ENCODE results near the gene AGR3.

The AGR3 gene

DNA sequence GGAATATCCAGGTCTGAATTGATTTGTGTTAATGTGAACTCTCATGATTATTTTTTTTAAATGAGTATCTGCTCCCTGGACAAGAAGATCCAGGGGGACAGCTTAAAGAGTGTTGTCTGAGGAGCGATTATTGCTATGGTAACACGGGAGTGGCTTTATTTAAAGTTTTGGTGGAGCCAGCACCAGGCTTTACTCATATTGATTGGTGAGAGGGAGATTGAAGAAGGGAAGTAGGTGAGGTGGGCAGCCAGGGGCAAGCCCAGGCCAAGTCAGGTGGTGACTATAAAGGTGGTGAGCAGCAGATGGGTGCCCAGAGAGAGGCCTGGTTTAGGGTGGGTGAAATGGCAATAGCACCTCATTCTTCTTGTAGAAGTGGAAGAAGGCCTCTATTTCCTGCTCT, 66.8 kb downstream of the AGR3 start:
- TF ChIP-seq, protein P1, sequence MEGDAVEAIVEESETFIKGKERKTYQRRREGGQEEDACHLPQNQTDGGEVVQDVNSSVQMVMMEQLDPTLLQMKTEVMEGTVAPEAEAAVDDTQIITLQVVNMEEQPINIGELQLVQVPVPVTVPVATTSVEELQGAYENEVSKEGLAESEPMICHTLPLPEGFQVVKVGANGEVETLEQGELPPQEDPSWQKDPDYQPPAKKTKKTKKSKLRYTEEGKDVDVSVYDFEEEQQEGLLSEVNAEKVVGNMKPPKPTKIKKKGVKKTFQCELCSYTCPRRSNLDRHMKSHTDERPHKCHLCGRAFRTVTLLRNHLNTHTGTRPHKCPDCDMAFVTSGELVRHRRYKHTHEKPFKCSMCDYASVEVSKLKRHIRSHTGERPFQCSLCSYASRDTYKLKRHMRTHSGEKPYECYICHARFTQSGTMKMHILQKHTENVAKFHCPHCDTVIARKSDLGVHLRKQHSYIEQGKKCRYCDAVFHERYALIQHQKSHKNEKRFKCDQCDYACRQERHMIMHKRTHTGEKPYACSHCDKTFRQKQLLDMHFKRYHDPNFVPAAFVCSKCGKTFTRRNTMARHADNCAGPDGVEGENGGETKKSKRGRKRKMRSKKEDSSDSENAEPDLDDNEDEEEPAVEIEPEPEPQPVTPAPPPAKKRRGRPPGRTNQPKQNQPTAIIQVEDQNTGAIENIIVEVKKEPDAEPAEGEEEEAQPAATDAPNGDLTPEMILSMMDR (IDR thresholded peaks at IDR 0.05; ENCODE audit: insufficient read depth, low read length, poor library complexity, severe bottlenecking), result no peak
- Histone ChIP-seq H3K27me3 (replicated peaks; ENCODE audit: control insufficient read depth, insufficient read depth, low read length) (no peaks in the 10 kb centered on the region), H3K4me3 (replicated peaks; ENCODE audit: low read depth, low read length) (no peak overlapping the region), H3K36me3 (ENCODE audit: control insufficient read depth, insufficient read depth, low read length) (no peaks in the 10 kb centered on the region)
- DNase-seq (ENCODE audit: extremely low read depth, insufficient read length), result no peak

DNA sequence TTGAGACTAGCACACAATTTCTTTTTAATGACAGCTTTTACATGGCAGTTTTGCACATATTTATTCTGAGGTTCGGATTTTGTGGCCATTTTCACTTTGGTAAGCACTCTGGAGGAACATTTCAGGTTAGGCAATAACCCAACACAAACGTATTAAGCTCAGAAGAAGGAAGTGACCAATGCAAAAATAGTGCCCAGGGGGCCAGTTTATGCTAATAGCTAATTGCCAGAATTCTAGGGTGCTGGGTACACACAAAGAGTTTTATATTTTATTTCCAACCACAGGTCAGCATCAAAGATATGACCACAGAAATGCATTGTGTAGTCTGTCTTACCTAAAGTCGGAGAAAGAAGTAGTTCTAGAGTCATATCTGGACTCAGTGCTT, 68.6 kb downstream of the AGR3 start:
- TF ChIP-seq, protein P1 (IDR thresholded peaks at IDR 0.05; ENCODE audit: insufficient read depth, low read length, poor library complexity, severe bottlenecking), result no peak
- no peak for DNase-seq (ENCODE audit: extremely low read depth, insufficient read length)
- Histone ChIP-seq H3K4me3 (replicated peaks; ENCODE audit: low read depth, low read length) (no peak overlapping the region), H3K27me3 (replicated peaks; ENCODE audit: control insufficient read depth, insufficient read depth, low read length) (no peaks in the 10 kb centered on the region), H3K36me3 (ENCODE audit: control insufficient read depth, insufficient read depth, low read length) (no peaks in the 10 kb centered on the region)

DNA sequence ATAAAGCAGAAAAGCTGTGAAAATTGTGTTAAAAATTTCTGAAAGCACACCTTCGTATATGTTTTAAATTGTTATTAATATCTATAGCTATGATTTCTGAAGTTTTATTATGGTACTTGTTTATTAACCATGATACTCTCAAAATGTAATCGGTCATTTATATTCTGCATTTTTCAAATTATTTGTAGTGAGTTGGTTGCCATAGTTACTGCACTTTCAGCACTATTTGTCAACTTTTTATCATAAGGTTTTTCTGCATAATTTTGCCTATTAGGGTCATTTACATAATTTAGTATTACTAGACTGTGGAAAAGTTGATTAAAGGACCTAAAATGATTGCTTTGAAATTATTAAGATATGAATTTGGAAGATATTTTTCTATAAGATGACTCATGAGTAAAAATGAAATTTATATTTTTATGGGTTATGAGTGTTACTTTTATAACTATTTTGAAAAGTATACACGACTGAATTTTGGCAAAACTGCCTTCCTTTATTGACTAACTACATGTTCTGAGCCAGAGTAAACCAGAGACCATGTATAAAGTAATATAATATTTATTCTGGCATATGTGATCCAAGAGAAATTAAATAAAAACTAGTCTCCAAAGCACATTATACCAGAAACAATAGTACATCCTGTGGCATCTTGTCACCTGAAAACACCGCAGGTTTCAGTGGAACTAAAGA, 69.1 kb downstream of the AGR3 start:
- TF ChIP-seq, protein P1 (IDR thresholded peaks at IDR 0.05; ENCODE audit: insufficient read depth, low read length, poor library complexity, severe bottlenecking), result no peak
- H3K27me3 ChIP-seq (replicated peaks; ENCODE audit: control insufficient read depth, insufficient read depth, low read length), result no peaks in the 10 kb centered on the region
- no peaks in the 10 kb centered on the region for H3K36me3 ChIP-seq (ENCODE audit: control insufficient read depth, insufficient read depth, low read length)
- no peak overlapping the region for H3K4me3 ChIP-seq (replicated peaks; ENCODE audit: low read depth, low read length)
- DNase-seq (ENCODE audit: extremely low read depth, insufficient read length), result no peak

DNA sequence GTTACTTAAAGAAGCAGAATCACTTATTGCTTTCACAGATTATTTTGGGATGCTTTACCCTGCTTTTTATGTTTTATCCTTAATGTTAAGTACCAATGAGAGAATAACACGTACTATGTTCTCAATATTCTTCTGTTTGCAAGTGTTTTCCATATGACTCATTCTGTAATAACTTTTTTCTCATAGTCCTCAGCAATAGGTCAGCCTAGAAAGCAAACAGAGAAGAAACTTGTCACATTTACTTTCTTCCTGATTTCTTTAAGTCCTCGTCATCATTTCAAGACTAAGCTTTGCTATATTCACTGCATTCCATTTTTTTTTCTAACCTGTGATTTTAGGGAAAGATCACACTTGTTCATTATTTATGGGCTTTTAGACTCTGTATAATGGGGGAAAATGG, 70.2 kb downstream of the AGR3 start:
- no peaks in the 10 kb centered on the region for H3K27me3 ChIP-seq (replicated peaks; ENCODE audit: control insufficient read depth, insufficient read depth, low read length)
- DNase-seq (ENCODE audit: extremely low read depth, insufficient read length), result no peak
- no peaks in the 10 kb centered on the region for H3K36me3 ChIP-seq (ENCODE audit: control insufficient read depth, insufficient read depth, low read length)
- no peak overlapping the region for H3K4me3 ChIP-seq (replicated peaks; ENCODE audit: low read depth, low read length)
- TF ChIP-seq, protein P1 (IDR thresholded peaks at IDR 0.05; ENCODE audit: insufficient read depth, low read length, poor library complexity, severe bottlenecking), result no peak

DNA sequence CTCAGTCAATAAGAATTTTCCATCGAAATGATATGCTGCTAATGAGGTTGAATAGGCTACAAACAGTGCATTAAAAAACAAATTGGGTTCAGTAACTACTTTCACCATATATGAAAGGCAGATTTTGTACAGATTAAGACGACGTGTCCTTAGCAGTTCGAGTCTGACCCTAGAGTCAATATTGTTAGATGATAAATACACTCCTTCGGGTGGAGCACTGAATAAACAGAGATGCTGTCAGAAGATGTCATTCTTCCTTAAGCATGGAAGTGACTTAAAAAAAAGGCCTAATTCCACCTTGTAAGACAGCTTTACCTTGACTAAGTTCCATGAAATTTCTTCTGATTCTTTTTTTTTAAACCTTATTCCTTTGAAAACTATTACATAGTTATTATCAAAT, 71.2 kb downstream of the AGR3 start:
- H3K4me3 ChIP-seq (replicated peaks; ENCODE audit: low read depth, low read length), result no peak overlapping the region
- no peaks in the 10 kb centered on the region for H3K36me3 ChIP-seq (ENCODE audit: control insufficient read depth, insufficient read depth, low read length)
- H3K27me3 ChIP-seq (replicated peaks; ENCODE audit: control insufficient read depth, insufficient read depth, low read length), result no peaks in the 10 kb centered on the region
- TF ChIP-seq, protein P1 (IDR thresholded peaks at IDR 0.05; ENCODE audit: insufficient read depth, low read length, poor library complexity, severe bottlenecking), result no peak
- DNase-seq (ENCODE audit: extremely low read depth, insufficient read length), result no peak

DNA sequence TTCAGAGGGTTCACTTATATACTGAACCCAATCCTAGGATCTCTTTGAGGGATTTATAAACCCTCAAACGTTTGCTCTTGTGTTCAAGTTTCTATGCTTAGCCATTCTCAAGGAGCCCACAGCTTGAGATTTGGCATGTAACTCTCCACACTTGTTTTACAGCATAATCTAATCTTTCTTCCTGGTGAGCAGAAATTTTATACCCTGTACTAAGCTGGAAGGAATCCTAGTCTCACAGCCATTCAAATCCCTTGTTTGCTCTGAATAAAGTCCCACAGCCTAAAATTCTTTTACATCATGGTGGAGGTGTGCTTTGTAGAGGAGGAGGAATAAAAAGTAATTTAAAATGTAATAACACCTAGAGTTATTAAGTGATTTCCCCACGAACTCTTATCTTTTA, 71.7 kb downstream of the AGR3 start:
- H3K36me3 ChIP-seq (ENCODE audit: control insufficient read depth, insufficient read depth, low read length), result no peaks in the 10 kb centered on the region
- no peak overlapping the region for H3K4me3 ChIP-seq (replicated peaks; ENCODE audit: low read depth, low read length)
- no peaks in the 10 kb centered on the region for H3K27me3 ChIP-seq (replicated peaks; ENCODE audit: control insufficient read depth, insufficient read depth, low read length)
- TF ChIP-seq, protein P1 (IDR thresholded peaks at IDR 0.05; ENCODE audit: insufficient read depth, low read length, poor library complexity, severe bottlenecking), result no peak
- DNase-seq (ENCODE audit: extremely low read depth, insufficient read length), result no peak

Data from GM06990 (cell line).